Omental fat pad (tissue), 4 donors: Measurements from ENCODE around the gene E2F2. TPM values are rescaled to one million over a fixed set of nuclear protein-coding genes. Genes with fewer than 3 reads are reported as not detected.

Experiments used
- ATAC-seq: fragments of 150-250 bp; one replicate; pipeline ENCODE4 v1.9.1; 2016; ENCODE audit warnings: mild to moderate bottlenecking, moderate library complexity; ENCODE audit not compliant: low FRiP score
- DNase-seq: peaks from one replicate; pipeline ENCODE4 v3.0.0-alpha.2; 2019; ENCODE audit warnings: low spot score
- total RNA-seq, 4 donors: library from RNA; depleted of rRNA; stranded (reverse); fragments of >200 nt; gene quantifications; one replicate each; pipeline ENCODE4 v1.1.0, GENCODE V29; 2016
- TF ChIP-seq, protein P1 (sequence below), 3 donors: fragments of 450-650 bp; IDR thresholded peaks; one replicate each; pipeline ENCODE4 v1.5.1; 2016 to 2017; ENCODE audit warnings: antibody characterized with exemption in 3 of 3, mild to moderate bottlenecking in 3 of 3, moderate library complexity in 2 of 3

The E2F2 gene
- total RNA-seq, 4 donors from 2014 or later, result 0.31 to 1.5 (median 0.46) TPM

DNA sequence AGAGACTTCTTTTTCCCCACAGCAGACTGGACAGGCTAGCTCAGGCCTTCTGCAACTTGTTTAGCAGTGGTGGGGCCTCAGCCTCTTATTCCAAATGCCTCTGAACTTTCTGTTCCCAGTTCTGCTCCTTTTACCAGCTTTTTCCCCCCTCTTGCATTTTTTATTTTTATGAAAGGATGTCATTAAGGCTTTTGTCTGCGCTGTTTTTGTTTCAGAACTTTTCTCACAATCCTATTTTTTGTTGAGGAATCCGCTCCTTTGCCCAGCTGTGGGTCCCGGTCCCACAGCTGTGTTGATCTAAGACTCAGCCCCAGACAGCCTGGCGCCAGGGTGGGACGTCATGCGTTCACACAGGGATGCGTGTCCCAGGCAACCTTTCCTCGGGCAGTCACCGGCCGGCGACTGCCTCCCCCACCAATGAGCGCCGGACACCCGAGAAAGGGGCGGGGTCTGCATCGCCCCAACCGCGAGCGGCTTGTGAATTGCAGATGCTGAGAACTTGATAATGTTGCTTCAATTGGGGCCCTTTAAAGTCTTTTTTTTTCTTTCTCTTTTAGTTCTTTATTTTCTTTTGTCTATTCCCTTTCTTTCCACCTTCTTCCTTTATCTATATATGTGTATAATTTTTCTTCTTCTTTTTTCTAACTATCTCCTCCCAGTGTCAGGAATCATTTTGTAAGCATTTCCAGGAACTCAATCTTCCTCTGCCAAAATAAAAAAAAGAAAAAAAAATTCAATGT lies 31.3 kb upstream of the E2F2 start:
- ATAC-seq (peak; percentile 68), DNase-seq (peak; percentile 75)
- TF ChIP-seq, protein P1, sequence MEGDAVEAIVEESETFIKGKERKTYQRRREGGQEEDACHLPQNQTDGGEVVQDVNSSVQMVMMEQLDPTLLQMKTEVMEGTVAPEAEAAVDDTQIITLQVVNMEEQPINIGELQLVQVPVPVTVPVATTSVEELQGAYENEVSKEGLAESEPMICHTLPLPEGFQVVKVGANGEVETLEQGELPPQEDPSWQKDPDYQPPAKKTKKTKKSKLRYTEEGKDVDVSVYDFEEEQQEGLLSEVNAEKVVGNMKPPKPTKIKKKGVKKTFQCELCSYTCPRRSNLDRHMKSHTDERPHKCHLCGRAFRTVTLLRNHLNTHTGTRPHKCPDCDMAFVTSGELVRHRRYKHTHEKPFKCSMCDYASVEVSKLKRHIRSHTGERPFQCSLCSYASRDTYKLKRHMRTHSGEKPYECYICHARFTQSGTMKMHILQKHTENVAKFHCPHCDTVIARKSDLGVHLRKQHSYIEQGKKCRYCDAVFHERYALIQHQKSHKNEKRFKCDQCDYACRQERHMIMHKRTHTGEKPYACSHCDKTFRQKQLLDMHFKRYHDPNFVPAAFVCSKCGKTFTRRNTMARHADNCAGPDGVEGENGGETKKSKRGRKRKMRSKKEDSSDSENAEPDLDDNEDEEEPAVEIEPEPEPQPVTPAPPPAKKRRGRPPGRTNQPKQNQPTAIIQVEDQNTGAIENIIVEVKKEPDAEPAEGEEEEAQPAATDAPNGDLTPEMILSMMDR (IDR thresholded peaks at IDR 0.05), result no peak

DNA sequence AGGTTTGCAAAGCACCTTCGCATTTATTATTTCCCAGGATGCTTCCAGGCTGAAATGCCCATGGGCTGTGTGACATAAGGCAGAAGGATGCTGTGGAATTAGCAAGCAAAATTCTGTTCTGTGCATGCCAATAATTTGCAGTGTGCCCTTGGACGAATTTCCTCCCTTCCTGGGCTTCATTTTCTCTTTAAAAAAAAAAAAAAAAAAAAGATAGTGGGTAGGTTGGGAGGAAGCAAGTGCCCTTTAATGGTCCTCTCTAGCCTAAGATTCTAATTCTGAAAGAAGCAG lies 30.7 kb upstream of the E2F2 start:
- TF ChIP-seq, protein P1 (IDR thresholded peaks at IDR 0.05), result no peak
- no peak for ATAC-seq
- DNase-seq, result no peak

DNA sequence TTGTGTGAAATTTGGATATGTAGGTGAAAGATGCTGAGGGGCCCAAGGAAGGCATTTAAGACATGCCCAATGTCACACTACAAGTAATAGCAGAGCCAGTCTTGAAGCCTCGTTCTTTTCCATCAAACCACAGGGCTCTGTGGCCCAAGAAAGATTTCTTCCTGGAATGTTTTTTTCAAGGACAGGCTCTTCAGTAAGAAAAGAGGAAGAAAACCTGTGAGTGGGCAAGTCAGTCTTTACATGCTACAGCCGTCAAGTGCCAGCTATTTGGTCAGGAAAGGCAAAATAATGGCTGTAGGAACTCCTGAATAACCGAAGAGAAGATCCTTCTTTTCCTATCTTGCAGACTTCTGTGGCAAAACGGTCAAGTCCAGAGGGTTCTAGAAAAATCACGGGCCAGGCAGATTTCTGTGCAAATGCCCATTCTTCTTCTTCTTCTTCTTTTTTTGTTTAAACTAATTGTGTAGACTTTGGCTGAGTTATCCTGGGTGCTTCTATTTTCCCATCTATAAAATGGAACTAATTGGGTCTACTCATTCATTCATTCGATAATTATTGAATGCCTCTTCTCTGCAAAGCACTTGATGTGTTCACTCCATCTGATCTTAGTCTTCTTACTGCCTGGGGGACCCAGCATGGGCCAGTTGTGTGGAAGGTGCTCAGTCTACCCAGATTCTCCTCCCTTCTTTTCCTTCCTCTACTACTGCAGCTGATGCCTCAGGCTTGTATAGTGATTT lies 30.2 kb upstream of the E2F2 start:
- TF ChIP-seq, protein P1 (IDR thresholded peaks at IDR 0.05), result no peak
- DNase-seq (no peak), ATAC-seq (no peak)

DNA sequence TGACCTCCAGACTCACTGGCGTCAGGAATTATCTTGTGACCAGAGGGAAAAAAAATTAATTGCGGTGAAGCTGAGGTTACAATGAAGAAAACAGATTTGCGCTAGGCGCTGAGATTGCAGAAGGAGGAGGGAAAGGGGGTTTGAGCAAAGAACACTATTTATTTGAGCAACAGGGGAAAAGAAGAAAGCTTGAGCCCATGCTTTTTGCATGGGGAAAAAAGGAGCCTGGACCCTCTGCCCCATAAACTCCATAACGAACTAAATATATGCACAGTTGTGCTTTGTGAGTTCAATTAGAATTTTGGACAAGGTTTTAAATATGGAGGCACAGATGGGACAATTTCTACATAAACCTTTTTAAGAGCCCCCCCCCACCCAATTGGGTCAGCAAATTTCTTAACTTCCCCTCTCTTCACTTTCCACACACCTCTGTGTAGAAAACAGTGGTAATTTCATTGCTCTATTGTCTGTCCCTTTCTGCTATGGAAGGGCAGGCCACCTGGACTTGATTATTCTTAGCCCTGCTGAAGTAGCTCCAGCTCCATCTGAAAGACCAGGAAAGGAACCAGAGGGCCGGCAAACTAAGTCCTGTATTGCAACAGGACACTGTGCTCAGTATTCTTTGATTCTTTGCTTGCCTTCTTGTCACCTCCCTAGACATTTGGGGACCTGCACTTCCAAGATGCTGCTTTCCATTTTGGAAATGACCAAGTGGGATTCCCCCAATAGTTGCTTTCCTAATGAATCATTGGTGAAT lies 29.1 kb upstream of the E2F2 start:
- TF ChIP-seq, protein P1 (IDR thresholded peaks at IDR 0.05), result no peak
- DNase-seq (no peak), ATAC-seq (no peak)

DNA sequence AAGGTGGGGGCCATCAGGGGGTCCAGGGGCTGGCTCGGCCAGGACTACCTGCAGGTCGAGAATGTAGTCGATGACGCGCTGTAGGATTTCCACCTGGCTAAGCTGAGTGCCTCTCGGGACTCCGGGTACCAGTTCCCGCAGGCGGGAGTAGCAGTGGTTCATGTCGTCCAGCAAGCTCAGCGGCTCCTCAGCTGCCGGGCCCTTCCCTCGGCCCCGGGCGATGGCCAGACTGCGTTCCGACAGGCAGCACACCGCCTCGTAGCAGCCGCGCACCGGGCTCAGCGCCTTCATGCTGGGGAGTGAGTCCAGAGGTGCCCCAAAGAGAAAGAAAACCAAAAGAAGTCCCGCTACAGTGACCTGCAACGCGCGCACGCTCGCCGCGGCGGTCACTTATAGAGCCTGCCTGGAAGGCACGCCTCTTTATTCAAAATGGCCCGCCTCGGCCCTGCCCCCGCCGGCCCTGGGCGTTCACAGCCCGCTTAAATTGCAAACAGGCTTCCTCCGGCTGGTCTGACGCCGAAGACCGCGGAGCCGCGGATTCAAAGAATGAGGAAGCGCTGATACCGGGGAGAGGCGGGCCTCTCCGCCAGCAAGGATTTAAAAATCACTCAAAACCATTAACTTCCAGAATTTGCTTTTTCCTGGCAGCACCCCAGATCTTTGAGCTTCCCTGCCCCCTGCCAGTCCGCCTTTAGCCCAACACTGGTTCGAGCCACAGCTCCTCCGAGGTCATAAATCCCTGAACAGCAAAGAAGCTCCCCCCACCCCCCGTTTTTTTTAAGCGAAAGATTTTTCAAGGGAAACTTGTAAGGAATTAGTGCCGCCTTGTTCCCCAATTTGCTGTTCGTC lies 28.3 kb upstream of the E2F2 start, which contains the start of gene ID3:
ID3 (minus strand) TSS at position 366 of the 849 bp plus-strand sequence; CDS start at position 291, 75 bp downstream.
- TF ChIP-seq, protein P1 (IDR thresholded peaks at IDR 0.05), result no peak
- DNase-seq, result peak; percentile 91

DNA sequence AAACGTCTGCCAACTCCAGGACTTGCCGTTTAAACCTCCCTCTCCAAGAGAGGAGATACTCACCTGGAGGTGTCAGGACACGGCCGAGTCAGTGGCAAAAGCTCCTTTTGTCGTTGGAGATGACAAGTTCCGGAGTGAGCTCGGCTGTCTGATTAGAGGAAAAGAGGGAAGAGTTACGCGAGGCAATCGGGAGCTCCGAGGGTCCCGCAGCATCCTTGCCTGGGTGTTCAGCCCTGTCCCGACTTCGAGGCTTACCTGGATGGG lies 27.8 kb upstream of the E2F2 start:
- TF ChIP-seq, protein P1 (IDR thresholded peaks at IDR 0.05), result no peak
- ATAC-seq (no peak), DNase-seq (no peak)

More for the DNA sequence above, 28.3 kb upstream of the E2F2 start, which contains the start of gene ID3:
- peak; percentile 68 for ATAC-seq
